WTC11 (cell line): ENCODE measurements around the gene ACSF2. TPM values are rescaled to one million over a fixed set of nuclear protein-coding genes. Genes with fewer than 3 reads are reported as not detected.

Experiments
- ATAC-seq: fragments of 200-7000 bp; cut with Tn5 transposase; 2 replicates; pipeline ENCODE4 v1.10.0; 2021; ENCODE audit warnings: mild to moderate bottlenecking, moderate library complexity
- CTCF ChIA-PET: fragments of 300-600 bp; sonication (Branson Sonifier 250); formaldehyde crosslinking; loops from one replicate; lab custom pipeline; 2021; ENCODE audit warnings: antibody characterized with exemption; lab: Charles Lee
- POLR2A ChIA-PET: fragments of 350-600 bp; sonication (Branson Sonifier 250); formaldehyde crosslinking; loops from one replicate; lab custom pipeline; 2021; ENCODE audit warnings: antibody characterized with exemption; lab: Charles Lee
- DNase-seq: peaks from one replicate; pipeline ENCODE4 v3.0.0; 2021; ENCODE audit warnings: low spot score
- H3K27ac Mint-ChIP-seq: 2 replicates; pipeline ENCODE4 v1.8.0; 2021; ENCODE audit warnings: mixed read lengths
- H3K27me3 Mint-ChIP-seq: 2 replicates; pipeline ENCODE4 v1.8.0; 2021; ENCODE audit warnings: low read depth, mild to moderate bottlenecking, moderate library complexity, mixed read lengths
- H3K36me3 Mint-ChIP-seq: 2 replicates; pipeline ENCODE4 v1.8.0; 2021; ENCODE audit warnings: mixed read lengths
- H3K4me1 Mint-ChIP-seq: 2 replicates; pipeline ENCODE4 v1.8.0; 2022; ENCODE audit warnings: mixed read lengths
- H3K4me3 Mint-ChIP-seq: 2 replicates; pipeline ENCODE4 v1.8.0; 2021; ENCODE audit warnings: mild to moderate bottlenecking, moderate library complexity, mixed read lengths
- H3K9me3 Mint-ChIP-seq: 2 replicates; pipeline ENCODE4 v1.8.0; 2021; ENCODE audit warnings: mixed read lengths
- ATF1 ChIP-seq: sonication (generic); formaldehyde crosslinking; IDR thresholded peaks from 2 replicates; pipeline ENCODE4 v1.8.1; 2023; ENCODE audit warnings: mild to moderate bottlenecking, moderate library complexity, missing genetic modification reagents
- JAZF1 ChIP-seq: fragments of 250-450 bp; sonication (Bioruptor Pico); IDR thresholded peaks from 2 replicates; pipeline ENCODE4 v1.9.0; 2021; ENCODE audit warnings: moderate library complexity, mild to moderate bottlenecking, inconsistent platforms
- NFATC4 ChIP-seq: fragments of 250-450 bp; sonication (Bioruptor Pico); IDR thresholded peaks from 2 replicates; pipeline ENCODE4 v1.9.0; 2021; ENCODE audit warnings: mild to moderate bottlenecking
- NFYB ChIP-seq: sonication (generic); formaldehyde crosslinking; conservative IDR thresholded peaks from 2 replicates; pipeline ENCODE4 v1.8.0; 2022; ENCODE audit warnings: low read depth, missing genetic modification reagents
- PRRX2 ChIP-seq: fragments of 250-450 bp; sonication (Bioruptor Pico); IDR thresholded peaks from 2 replicates; pipeline ENCODE4 v1.8.0; 2021; ENCODE audit warnings: mild to moderate bottlenecking
- SOX15 ChIP-seq: fragments of 250-450 bp; sonication (Bioruptor Pico); IDR thresholded peaks from 2 replicates; pipeline ENCODE4 v1.9.0; 2021; ENCODE audit warnings: mild to moderate bottlenecking
- ZNF416 ChIP-seq: fragments of 250-450 bp; sonication (Bioruptor Pico); IDR thresholded peaks from 2 replicates; pipeline ENCODE4 v1.9.0; 2021; ENCODE audit warnings: mild to moderate bottlenecking, inconsistent platforms
- ZNF671 ChIP-seq: fragments of 250-450 bp; sonication (Bioruptor Pico); IDR thresholded peaks from 2 replicates; pipeline ENCODE4 v1.8.0; 2021; ENCODE audit warnings: mild to moderate bottlenecking
- total RNA-seq: library from RNA; stranded (reverse); gene quantifications from 3 replicates; pipeline ENCODE4 v1.2.3, GENCODE V29; 2021
- TF ChIP-seq, protein P1 (sequence below): sonication (generic); formaldehyde crosslinking; IDR thresholded peaks from 2 replicates; pipeline ENCODE4 v1.8.1; 2022; ENCODE audit warnings: low read depth, missing genetic modification reagents, borderline replicate concordance
- TF ChIP-seq, protein P2 (sequence below): sonication (generic); formaldehyde crosslinking; IDR thresholded peaks from 2 replicates; pipeline ENCODE4 v1.8.1; 2023; ENCODE audit warnings: mild to moderate bottlenecking, missing genetic modification reagents
- TF ChIP-seq, protein P3 (sequence below): sonication (generic); formaldehyde crosslinking; IDR thresholded peaks from 2 replicates; pipeline ENCODE4 v1.8.0; 2023; ENCODE audit warnings: mild to moderate bottlenecking, missing genetic modification reagents
- TF ChIP-seq, protein P4 (sequence below): sonication (generic); formaldehyde crosslinking; IDR thresholded peaks from 2 replicates; pipeline ENCODE4 v1.8.1; 2023; ENCODE audit warnings: mild to moderate bottlenecking, missing genetic modification reagents
- TF ChIP-seq, protein P5 (sequence below): sonication (generic); formaldehyde crosslinking; IDR thresholded peaks from 2 replicates; pipeline ENCODE4 v1.8.1; 2023; ENCODE audit warnings: mild to moderate bottlenecking, missing genetic modification reagents, moderate library complexity
- TF ChIP-seq, protein P6 (sequence below): fragments of 250-450 bp; sonication (Bioruptor Pico); IDR thresholded peaks from 2 replicates; pipeline ENCODE4 v1.9.0; 2021; ENCODE audit warnings: mild to moderate bottlenecking
- TF ChIP-seq, protein P7 (sequence below): fragments of 250-450 bp; sonication (Bioruptor Pico); IDR thresholded peaks from 2 replicates; pipeline ENCODE4 v1.8.0; 2021; ENCODE audit warnings: mild to moderate bottlenecking

The ACSF2 gene
- total RNA-seq, 1 experiment from 2014 or later = 19.9 TPM

DNA sequence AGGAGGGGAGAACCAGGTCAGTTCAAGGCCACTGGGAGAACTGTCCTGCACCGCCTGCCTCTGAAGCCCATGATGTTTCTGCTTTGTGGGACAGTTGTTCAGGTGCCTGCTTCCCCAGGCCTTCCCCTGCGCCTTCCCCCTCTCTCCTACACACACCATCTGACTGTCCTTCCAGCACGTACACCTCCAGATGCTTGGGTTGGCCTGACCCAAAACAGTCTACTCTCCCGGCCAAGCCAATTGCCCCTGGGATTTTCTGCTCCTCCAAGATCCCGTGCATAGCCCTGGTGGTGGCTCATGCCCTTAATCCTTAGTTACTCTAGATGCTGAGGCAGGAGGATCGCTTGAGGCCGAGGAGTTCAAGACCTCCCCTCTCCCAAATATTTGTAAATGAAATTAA is 52.0 kb downstream of the ACSF2 start:
- H3K36me3 Mint-ChIP-seq = peaks cover 5% of the 10 kb centered on the region
- TF ChIP-seq NFATC4 (CRISPR knock-in tag) (no peak), NFYB (CRISPR knock-in tag) (no peak), ZNF671 (CRISPR knock-in tag) (no peak), PRRX2 (CRISPR knock-in tag) (no peak)
- TF ChIP-seq, protein P1, sequence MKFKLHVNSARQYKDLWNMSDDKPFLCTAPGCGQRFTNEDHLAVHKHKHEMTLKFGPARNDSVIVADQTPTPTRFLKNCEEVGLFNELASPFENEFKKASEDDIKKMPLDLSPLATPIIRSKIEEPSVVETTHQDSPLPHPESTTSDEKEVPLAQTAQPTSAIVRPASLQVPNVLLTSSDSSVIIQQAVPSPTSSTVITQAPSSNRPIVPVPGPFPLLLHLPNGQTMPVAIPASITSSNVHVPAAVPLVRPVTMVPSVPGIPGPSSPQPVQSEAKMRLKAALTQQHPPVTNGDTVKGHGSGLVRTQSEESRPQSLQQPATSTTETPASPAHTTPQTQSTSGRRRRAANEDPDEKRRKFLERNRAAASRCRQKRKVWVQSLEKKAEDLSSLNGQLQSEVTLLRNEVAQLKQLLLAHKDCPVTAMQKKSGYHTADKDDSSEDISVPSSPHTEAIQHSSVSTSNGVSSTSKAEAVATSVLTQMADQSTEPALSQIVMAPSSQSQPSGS (CRISPR knock-in tag) = no peak
- TF ChIP-seq, protein P2, sequence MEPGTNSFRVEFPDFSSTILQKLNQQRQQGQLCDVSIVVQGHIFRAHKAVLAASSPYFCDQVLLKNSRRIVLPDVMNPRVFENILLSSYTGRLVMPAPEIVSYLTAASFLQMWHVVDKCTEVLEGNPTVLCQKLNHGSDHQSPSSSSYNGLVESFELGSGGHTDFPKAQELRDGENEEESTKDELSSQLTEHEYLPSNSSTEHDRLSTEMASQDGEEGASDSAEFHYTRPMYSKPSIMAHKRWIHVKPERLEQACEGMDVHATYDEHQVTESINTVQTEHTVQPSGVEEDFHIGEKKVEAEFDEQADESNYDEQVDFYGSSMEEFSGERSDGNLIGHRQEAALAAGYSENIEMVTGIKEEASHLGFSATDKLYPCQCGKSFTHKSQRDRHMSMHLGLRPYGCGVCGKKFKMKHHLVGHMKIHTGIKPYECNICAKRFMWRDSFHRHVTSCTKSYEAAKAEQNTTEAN = no peak
- TF ChIP-seq, protein P3, sequence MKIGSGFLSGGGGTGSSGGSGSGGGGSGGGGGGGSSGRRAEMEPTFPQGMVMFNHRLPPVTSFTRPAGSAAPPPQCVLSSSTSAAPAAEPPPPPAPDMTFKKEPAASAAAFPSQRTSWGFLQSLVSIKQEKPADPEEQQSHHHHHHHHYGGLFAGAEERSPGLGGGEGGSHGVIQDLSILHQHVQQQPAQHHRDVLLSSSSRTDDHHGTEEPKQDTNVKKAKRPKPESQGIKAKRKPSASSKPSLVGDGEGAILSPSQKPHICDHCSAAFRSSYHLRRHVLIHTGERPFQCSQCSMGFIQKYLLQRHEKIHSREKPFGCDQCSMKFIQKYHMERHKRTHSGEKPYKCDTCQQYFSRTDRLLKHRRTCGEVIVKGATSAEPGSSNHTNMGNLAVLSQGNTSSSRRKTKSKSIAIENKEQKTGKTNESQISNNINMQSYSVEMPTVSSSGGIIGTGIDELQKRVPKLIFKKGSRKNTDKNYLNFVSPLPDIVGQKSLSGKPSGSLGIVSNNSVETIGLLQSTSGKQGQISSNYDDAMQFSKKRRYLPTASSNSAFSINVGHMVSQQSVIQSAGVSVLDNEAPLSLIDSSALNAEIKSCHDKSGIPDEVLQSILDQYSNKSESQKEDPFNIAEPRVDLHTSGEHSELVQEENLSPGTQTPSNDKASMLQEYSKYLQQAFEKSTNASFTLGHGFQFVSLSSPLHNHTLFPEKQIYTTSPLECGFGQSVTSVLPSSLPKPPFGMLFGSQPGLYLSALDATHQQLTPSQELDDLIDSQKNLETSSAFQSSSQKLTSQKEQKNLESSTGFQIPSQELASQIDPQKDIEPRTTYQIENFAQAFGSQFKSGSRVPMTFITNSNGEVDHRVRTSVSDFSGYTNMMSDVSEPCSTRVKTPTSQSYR (CRISPR knock-in tag) = no peak
- TF ChIP-seq, protein P4, sequence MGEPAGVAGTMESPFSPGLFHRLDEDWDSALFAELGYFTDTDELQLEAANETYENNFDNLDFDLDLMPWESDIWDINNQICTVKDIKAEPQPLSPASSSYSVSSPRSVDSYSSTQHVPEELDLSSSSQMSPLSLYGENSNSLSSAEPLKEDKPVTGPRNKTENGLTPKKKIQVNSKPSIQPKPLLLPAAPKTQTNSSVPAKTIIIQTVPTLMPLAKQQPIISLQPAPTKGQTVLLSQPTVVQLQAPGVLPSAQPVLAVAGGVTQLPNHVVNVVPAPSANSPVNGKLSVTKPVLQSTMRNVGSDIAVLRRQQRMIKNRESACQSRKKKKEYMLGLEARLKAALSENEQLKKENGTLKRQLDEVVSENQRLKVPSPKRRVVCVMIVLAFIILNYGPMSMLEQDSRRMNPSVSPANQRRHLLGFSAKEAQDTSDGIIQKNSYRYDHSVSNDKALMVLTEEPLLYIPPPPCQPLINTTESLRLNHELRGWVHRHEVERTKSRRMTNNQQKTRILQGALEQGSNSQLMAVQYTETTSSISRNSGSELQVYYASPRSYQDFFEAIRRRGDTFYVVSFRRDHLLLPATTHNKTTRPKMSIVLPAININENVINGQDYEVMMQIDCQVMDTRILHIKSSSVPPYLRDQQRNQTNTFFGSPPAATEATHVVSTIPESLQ (CRISPR knock-in tag) = no peak
- TF ChIP-seq, all 79 proteins: peak for 0
- POLR2A ChIA-PET = interaction anchor here (0.6 kb wide), 1 partner anchor 81 kb away, joined by 3 read pairs; the partner anchor contains the start of gene LRRC59
- Mint-ChIP-seq H3K27me3 (peaks cover 20% of the 10 kb centered on the region), H3K27ac (no peak overlapping the region; the same call in 1 of the 2 replicates), H3K4me3 (peak overlapping the region; percentile 70), H3K4me1 (peaks cover 14% of the 10 kb centered on the region), H3K9me3 (no peaks in the 10 kb centered on the region)
- CTCF ChIA-PET = interaction anchor here (0.6 to 2.8 kb wide), 13 partner anchors 12 to 357 kb away, joined by 3 to 42 read pairs (median 4); partner anchors contain the start of genes CACNA1G and LRRC59
- DNase-seq (no peak), ATAC-seq (no peak)

DNA sequence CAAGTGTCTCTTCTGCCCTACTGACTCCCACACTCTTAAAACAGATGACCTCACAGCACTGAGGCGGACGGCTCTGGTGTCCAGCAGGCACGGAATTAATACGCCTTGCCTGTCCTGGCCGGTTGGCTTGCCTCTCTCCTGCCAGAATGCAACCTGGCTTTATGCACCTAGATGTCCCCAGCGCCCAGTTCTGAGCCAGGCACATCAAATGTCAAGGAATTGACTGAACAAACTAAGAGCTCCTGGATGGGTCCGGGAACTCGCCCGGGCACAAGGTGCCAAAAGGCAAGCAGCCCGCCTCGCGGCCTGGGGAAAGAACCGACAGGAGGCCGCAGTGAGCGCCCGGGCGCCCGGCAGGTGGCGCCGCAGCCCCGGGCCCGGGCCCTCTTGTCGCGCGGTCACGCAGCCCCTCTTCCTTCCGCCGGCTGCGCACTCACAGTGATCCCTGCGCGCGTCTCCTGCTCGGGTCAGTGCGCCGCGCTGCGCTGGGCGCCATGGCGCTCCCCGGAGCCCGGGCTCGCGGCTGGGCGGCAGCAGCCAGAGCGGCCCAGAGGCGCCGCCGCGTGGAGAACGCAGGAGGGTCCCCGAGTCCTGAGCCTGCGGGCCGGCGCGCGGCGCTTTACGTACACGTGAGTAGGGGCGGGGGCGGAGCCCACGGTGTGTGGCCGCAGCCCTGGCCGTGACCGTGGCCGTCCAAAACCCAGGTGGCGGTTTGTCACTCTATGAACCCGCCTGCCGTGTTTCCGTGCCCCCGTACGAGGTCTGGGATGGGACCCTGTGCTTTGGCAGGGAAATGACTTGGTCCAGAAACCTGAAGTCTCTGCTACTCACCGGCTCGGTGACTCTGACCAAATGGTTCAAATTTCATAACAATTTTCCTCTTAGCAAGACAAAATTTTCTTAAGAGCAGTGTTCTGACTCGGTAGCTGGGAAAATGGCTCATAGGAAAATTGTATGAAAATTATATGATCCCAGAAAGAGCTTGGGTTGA is 52.7 kb downstream of the ACSF2 start, which contains the start of gene RSAD1:
RSAD1 (plus strand) TSS at position 470 of the 991 bp plus-strand sequence; CDS start at position 495, 25 bp downstream.
- ATAC-seq (peak; percentile 82), DNase-seq (peak; percentile 83)
- H3K27me3 Mint-ChIP-seq = peaks cover 20% of the 10 kb centered on the region
- H3K4me1 Mint-ChIP-seq = peaks cover 14% of the 10 kb centered on the region
- H3K36me3 Mint-ChIP-seq = peaks cover 5% of the 10 kb centered on the region
- ChIA-PET POLR2A (interaction anchor here (0.6 to 1.4 kb wide), 4 partner anchors 32 to 82 kb away, joined by 3 to 7 read pairs (median 4); partner anchors contain the start of genes CACNA1G and LRRC59), CTCF (interaction anchor here (0.5 to 2.8 kb wide), 41 partner anchors 9 to 478 kb away, joined by 3 to 42 read pairs (median 4); partner anchors contain the start of genes CACNA1G, CHAD, LRRC59 and TMEM92)
- no peaks in the 10 kb centered on the region for H3K9me3 Mint-ChIP-seq
- peak within 1 kb of the TSS; percentile 81 for H3K4me3 Mint-ChIP-seq
- H3K27ac Mint-ChIP-seq = peak within 1 kb of the TSS; percentile 68; the same call in 1 of the 2 replicates
- no peak for TF ChIP-seq PRRX2 (CRISPR knock-in tag)
- TF ChIP-seq, protein P5, sequence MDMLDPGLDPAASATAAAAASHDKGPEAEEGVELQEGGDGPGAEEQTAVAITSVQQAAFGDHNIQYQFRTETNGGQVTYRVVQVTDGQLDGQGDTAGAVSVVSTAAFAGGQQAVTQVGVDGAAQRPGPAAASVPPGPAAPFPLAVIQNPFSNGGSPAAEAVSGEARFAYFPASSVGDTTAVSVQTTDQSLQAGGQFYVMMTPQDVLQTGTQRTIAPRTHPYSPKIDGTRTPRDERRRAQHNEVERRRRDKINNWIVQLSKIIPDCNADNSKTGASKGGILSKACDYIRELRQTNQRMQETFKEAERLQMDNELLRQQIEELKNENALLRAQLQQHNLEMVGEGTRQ (CRISPR knock-in tag) = peak; percentile 59
- no peak for TF ChIP-seq NFATC4 (CRISPR knock-in tag)
- TF ChIP-seq JAZF1 (CRISPR knock-in tag) = no peak
- TF ChIP-seq ZNF416 (CRISPR knock-in tag) = 0 out of 2 replicates have a peak, but pooled peaks have one; percentile 9
- no peak for TF ChIP-seq ATF1
- TF ChIP-seq, protein P6, sequence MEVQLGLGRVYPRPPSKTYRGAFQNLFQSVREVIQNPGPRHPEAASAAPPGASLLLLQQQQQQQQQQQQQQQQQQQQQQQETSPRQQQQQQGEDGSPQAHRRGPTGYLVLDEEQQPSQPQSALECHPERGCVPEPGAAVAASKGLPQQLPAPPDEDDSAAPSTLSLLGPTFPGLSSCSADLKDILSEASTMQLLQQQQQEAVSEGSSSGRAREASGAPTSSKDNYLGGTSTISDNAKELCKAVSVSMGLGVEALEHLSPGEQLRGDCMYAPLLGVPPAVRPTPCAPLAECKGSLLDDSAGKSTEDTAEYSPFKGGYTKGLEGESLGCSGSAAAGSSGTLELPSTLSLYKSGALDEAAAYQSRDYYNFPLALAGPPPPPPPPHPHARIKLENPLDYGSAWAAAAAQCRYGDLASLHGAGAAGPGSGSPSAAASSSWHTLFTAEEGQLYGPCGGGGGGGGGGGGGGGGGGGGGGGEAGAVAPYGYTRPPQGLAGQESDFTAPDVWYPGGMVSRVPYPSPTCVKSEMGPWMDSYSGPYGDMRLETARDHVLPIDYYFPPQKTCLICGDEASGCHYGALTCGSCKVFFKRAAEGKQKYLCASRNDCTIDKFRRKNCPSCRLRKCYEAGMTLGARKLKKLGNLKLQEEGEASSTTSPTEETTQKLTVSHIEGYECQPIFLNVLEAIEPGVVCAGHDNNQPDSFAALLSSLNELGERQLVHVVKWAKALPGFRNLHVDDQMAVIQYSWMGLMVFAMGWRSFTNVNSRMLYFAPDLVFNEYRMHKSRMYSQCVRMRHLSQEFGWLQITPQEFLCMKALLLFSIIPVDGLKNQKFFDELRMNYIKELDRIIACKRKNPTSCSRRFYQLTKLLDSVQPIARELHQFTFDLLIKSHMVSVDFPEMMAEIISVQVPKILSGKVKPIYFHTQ (CRISPR knock-in tag) = no peak
- TF ChIP-seq, protein P3 (CRISPR knock-in tag) = no peak
- TF ChIP-seq, protein P7, sequence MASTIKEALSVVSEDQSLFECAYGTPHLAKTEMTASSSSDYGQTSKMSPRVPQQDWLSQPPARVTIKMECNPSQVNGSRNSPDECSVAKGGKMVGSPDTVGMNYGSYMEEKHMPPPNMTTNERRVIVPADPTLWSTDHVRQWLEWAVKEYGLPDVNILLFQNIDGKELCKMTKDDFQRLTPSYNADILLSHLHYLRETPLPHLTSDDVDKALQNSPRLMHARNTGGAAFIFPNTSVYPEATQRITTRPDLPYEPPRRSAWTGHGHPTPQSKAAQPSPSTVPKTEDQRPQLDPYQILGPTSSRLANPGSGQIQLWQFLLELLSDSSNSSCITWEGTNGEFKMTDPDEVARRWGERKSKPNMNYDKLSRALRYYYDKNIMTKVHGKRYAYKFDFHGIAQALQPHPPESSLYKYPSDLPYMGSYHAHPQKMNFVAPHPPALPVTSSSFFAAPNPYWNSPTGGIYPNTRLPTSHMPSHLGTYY (CRISPR knock-in tag) = no peak
- no peak for TF ChIP-seq SOX15 (CRISPR knock-in tag)
